Muscle layer of colon (tissue), 2 donors: Measurements from ENCODE around the gene COL9A3.
"Not testable (repeated sequence)": the region's sequence is repeated elsewhere in the genome, so short reads cannot be mapped to it uniquely, and the experiment has no call there.

ENCODE experiments used
- H3K27ac ChIP-seq: one replicate; pipeline ENCODE4 v1.7.0; 2013; ENCODE audit warnings: low read depth, mild to moderate bottlenecking, low read length, moderate library complexity
- H3K27me3 ChIP-seq, 2 donors: one replicate each; pipeline ENCODE4 v1.7.0; 2013; ENCODE audit warnings: low read length in 2 of 2, mild to moderate bottlenecking in 2 of 2; ENCODE audit not compliant: insufficient read depth in 2 of 2, control insufficient read depth in 1 of 2
- H3K36me3 ChIP-seq: one replicate; pipeline ENCODE4 v1.7.0; 2013; ENCODE audit warnings: mild to moderate bottlenecking, low read length; ENCODE audit not compliant: insufficient read depth
- H3K4me1 ChIP-seq: one replicate; pipeline ENCODE4 v1.7.0; 2013; ENCODE audit warnings: mild to moderate bottlenecking, low read length; ENCODE audit not compliant: insufficient read depth
- H3K4me3 ChIP-seq, 2 donors: one replicate each; pipeline ENCODE4 v1.7.0; 2013; ENCODE audit warnings: low read length in 2 of 2, low read depth in 1 of 2, mild to moderate bottlenecking in 1 of 2, moderate library complexity in 1 of 2
- H3K9ac ChIP-seq: one replicate; pipeline ENCODE4 v1.7.0; 2013; ENCODE audit warnings: low read length
- H3K9me3 ChIP-seq: one replicate; pipeline ENCODE4 v1.7.0; 2013; ENCODE audit warnings: mild to moderate bottlenecking, low read length
- donor health status: abdominal sarcoma.
- donor health status: Adenocarcinoma of cecum.

Gene COL9A3

DNA sequence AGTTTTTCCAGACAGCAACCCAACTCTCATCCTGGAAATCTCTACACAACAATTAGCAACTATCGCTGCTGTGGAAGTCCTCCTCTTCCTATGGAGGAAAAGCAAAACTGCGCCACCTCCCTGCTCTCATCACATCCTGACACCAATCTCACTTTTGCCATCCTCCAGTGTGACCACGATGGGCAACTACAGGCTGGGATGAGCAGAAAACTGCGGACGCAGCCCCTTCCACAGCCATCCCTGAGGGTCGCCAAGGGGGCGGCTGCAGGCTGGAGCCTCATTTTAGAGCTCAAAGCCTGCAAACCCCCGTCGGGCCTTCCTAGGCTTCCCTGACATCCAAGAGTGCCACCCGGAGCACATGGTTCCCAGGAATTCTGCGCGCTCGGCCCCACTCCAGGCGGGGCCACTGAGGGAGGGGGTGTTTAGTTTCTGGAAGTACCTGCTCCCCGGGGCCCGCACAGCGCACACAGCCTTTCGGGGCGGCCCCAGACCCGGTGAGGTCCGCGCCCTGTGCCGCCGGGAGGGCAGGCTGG, 43.6 kb downstream of the COL9A3 start:
- Histone ChIP-seq H3K9ac (no peak overlapping the region), H3K27ac (peak overlapping the region; percentile 44), H3K4me1 (peaks cover 15% of the 10 kb centered on the region), H3K27me3 (peaks cover 0 to 5% of the 10 kb centered on the region in 2 donors), H3K36me3 (peaks cover 11% of the 10 kb centered on the region), H3K4me3 (peak overlapping the region in 1 of 2 donors; percentile 41), H3K9me3 (no peaks in the 10 kb centered on the region)

DNA sequence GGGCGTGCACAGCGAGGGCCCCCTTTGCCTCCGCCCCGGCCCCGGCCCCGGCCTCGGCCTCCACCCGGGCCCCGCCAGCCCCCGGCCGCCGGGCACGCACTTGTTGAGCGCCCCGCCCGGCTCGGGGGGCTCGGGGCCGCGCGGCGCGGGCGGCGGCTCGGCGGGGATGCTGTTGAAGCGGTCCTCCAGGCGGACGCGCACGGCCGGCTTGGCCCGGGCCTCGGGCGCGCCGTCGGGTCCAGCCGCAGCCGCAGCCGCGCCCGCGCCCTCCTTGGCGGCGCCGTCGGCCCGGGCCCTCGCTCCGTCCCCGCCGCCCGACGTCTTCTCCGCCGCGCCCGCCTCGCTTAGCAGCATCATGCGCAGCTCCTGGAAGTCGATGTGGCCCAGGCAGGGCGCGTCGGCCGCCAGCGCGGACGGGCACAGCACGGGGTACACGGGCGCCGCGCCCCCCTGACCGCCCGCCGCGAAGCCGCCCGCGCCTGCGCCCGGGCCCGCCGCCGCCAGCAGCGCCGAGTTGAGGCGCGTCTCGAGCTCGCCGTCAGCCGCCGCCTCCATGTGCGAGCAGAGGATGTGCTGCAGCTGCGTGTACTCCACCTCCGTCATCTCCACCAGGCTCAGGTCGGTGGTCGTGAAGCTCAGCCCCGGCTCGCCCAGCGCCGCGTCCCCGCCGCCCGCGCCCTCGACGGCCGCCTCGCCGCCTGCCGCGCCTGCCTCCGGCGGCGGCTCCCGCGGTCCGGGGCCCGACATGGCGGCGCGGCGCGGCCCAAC, 44.3 kb downstream of the COL9A3 start:
- Histone ChIP-seq H3K27me3 (peaks cover 0 to 5% of the 10 kb centered on the region in 2 donors), H3K9ac (no peak overlapping the region), H3K4me3 (no peak overlapping the region), H3K9me3 (no peaks in the 10 kb centered on the region), H3K4me1 (peaks cover 15% of the 10 kb centered on the region), H3K36me3 (peaks cover 11% of the 10 kb centered on the region), H3K27ac (no peak overlapping the region)

DNA sequence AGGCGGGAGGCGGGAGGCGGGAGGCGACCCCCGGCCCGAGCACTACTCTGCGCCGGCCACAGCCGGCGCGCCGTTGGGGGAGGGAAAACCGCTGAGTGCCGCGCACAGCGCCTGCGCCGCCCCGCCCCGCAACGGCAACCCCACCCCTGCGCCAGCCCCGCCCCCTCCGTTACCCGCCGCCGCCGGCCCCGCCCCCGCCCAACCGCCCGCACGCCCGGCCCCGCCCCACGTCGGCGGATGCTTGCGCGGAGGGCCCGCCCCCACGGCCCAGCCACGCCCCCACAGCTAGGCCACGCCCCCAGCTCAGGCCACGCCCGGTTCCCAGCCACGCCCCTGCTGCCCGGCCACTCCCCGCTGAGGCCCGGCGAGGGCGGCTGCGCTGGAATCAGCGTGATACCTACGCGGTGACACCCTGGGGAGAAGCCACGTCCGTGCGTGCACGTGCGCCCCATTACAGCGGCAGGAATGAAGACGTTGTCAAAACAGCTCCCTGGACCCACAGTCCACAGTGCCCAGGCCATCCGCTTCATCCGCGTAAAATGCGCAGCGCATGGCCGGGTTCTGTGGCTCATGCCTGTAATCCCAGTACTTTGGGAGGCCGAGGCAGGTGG, 45.0 kb downstream of the COL9A3 start, which contains the start of gene TCFL5:
TSS of gene TCFL5 (minus strand) at position 97 of the 611 bp plus-strand sequence. CDS start 152 bp downstream, outside the sequence.
- Histone ChIP-seq H3K36me3 (peaks cover 8% of the 10 kb centered on the region), H3K4me1 (peaks cover 15% of the 10 kb centered on the region), H3K9me3 (no peaks in the 10 kb centered on the region), H3K9ac (no peak within 1 kb of the TSS), H3K27ac (no peak within 1 kb of the TSS), H3K4me3 (peak within 1 kb of the TSS in 1 of 2 donors; percentile 41), H3K27me3 (peaks cover 0 to 5% of the 10 kb centered on the region in 2 donors)

DNA sequence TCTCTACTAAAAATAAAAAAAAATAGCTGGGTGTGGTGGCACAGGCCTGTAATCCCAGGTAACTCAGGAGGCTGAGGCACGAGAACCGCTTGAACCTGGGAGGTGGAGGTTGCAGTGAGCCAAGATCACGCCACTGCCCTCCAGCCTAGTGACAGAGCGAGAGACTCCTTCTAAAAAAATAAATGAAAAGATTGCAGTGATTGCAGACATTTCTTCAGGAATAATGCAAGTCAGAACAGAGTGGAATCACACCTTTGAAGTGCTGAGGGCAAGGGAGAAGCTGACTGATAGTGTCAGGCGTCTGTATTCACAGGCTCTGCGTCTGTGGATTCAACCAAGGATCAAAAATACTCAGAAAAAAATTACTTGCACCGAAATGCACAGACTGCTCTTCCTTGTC, 47.4 kb downstream of the COL9A3 start:
- Histone ChIP-seq H3K9me3 (no peaks in the 10 kb centered on the region), H3K36me3 (no peaks in the 10 kb centered on the region), H3K27me3 (peaks cover 0 to 5% of the 10 kb centered on the region in 2 donors), H3K4me3 (no peak overlapping the region), H3K27ac (no peak overlapping the region), H3K4me1 (peaks cover 14% of the 10 kb centered on the region), H3K9ac (no peak overlapping the region)

DNA sequence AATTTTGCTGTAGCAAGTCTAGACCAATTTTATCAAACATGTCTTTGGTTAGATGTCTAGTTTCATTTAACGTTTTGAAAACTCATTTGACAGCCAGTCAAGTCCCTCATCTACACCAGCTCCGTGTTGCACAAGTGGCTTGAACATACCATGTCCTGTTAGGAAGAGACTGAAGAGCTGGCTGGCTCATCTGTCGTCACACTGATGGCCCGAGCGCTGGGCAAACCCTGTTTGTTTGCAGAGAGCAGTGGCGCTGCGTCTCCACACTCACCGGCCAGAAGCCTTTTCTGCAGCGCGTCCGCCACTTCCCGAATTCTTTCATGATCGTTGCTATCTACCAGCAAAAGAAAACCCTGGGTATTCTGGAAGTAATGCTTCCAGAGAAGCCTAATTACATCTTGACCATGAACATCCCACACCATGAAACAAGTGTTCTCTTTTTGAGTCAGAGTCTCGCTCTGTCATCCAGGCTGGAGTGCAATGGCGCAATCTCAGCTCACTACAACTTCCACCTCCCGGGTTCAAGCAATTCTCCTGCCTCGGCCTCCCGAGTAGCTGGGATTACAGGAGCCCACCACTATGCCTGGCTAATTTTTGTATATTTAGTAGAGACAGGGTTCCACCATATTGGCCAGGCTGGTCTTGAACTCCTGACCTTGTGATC, 55.5 kb downstream of the COL9A3 start:
- no peak overlapping the region for H3K4me3 ChIP-seq
- H3K27ac ChIP-seq: no peak overlapping the region
- H3K9me3 ChIP-seq: no peaks in the 10 kb centered on the region
- no peaks in the 10 kb centered on the region for H3K36me3 ChIP-seq
- H3K4me1 ChIP-seq: peaks cover 18% of the 10 kb centered on the region
- H3K27me3 ChIP-seq: no peaks in the 10 kb centered on the region
- H3K9ac ChIP-seq: no peak overlapping the region

DNA sequence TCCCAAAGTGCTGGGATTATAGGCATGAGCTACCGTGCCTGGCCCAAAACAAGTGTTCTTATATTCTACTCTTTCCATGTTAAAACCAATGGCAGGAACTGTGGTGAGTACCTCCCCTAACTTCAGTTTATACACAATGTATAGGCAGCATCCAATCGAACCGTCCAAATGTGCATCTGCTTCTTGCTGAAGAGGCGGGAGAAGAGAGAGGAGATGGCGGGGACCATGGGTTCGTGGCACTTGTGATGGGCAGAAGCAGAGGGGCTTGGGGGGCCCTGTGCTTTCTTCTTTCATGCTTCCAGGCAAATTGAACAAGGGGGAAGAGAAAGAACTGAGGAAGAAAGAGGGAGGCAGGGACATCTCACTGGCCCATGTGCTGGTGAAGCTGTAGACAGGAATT, 56.0 kb downstream of the COL9A3 start:
- Histone ChIP-seq H3K9me3 (no peaks in the 10 kb centered on the region), H3K4me3 (no peak overlapping the region), H3K4me1 (peaks cover 23% of the 10 kb centered on the region), H3K27ac (peak overlapping the region; percentile 35), H3K36me3 (no peaks in the 10 kb centered on the region), H3K27me3 (no peaks in the 10 kb centered on the region), H3K9ac (no peak overlapping the region)

DNA sequence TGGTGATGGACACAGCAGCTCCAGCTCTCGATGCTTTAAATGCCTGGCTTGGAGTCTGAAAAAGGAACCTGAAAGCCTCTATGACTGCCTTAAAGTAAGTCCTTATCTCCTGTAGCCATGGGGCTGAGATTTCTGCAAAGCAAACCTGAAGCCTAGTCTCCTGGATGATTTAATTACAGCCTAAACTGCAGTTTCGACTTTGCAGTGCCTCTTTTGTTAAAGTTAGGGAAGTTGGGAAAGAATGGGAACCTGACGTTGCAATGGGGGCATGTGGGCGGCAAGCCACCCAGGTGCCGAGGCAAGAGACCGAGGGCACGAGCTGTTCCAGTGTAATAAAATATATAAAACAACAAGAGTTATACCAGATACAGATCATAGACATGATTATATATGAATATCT, 56.4 kb downstream of the COL9A3 start:
- H3K4me1 ChIP-seq: peaks cover 23% of the 10 kb centered on the region
- H3K4me3 ChIP-seq: no peak overlapping the region
- no peaks in the 10 kb centered on the region for H3K9me3 ChIP-seq
- H3K36me3 ChIP-seq: no peaks in the 10 kb centered on the region
- H3K9ac ChIP-seq: no peak overlapping the region
- no peaks in the 10 kb centered on the region for H3K27me3 ChIP-seq
- peak overlapping the region; percentile 35 for H3K27ac ChIP-seq

DNA sequence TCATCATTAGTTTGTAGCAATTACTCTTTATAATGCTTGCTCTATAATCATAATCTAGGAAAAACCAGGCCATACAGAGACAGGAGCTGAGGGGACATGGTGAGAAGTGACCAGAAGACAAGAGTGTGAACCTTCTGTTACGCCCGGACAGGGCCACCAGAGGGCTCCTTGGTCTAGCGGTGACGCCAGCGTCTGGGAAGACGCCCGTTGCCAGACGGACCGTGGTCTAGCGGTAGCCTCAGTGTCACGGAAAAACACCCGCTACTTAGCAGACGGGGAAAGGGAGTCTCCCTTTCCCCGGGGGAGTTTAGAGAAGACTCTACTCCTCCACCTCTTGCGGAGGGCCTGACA, 56.8 kb downstream of the COL9A3 start:
- Histone ChIP-seq H3K4me1 (peaks cover 23% of the 10 kb centered on the region), H3K27ac (peak overlapping the region; percentile 35)
- H3K27me3 ChIP-seq, H3K9ac ChIP-seq, H3K4me3 ChIP-seq, H3K36me3 ChIP-seq, H3K9me3 ChIP-seq: not testable (repeated sequence)

DNA sequence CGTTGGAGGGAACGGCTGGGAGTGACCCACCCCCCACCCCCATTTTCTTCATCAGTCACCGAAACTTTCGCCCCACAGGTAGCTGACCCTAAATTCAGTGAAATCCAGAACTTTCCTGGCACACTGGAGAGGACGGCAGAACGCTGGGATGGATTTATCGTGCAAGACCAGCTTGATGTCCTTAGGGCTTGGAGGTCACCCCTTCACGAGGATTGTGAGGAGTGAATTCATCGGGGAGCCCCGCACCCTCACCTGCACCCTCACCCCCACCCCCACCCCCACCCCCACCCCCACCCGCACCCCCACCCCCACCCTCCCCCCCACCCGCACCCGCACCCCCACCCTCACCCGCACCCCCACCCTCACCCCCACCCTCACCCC, 58.1 kb downstream of the COL9A3 start:
- Histone ChIP-seq H3K4me1 (peaks cover 23% of the 10 kb centered on the region), H3K4me3 (no peak overlapping the region), H3K9ac (no peak overlapping the region), H3K27ac (no peak overlapping the region), H3K36me3 (no peaks in the 10 kb centered on the region), H3K27me3 (no peaks in the 10 kb centered on the region), H3K9me3 (no peaks in the 10 kb centered on the region)

DNA sequence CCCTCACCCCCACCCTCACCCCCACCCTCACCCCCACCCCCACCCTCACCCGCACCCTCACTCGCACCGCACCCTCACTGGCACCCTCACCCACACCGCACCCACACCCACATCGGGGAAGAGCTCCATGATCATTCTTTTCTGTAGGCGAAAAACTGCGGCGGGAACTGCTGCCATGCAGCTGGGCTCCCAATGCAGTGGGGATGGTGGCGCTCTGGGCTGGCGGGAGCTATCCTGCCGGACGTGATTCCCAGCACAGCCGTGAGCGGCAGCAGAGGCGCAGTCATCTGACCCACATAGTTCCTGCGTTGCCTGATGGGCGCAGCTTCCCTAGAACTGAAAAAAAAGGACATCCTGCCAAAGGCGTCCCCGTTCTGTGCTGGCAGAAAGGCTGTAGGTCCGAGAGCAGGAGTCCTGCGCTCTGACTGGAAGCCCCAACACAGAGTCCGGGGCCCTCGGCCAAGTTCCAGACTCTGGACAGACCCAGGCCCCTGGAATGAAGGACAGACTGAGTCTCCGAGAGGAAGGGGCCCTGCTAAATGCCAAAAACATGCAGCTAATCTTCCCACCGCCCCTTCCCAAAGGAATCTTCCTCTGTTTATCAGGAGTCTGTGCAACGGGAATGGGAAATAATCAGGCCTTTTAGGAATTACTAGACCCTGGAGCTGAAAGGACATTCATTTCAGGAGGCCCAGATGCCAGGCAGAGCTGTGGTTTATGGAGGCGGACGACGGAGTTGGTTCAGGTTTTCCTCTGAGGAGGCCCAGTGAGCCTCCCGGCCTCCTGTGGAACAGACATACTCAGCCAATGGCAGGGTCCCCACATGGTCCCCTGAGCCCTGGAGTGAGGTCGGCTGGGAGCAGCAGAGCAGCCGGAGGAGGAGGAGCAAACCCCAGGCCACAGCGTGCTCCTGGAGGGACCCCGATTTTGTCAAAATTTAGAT, 58.8 kb downstream of the COL9A3 start:
- Histone ChIP-seq H3K36me3 (no peaks in the 10 kb centered on the region), H3K27ac (peak overlapping the region; percentile 16), H3K27me3 (no peaks in the 10 kb centered on the region), H3K4me1 (peaks cover 23% of the 10 kb centered on the region), H3K9ac (no peak overlapping the region), H3K9me3 (no peaks in the 10 kb centered on the region), H3K4me3 (peak overlapping the region in 1 of 2 donors; percentile 32)
